SK-N-SH (cell line): Measurements from ENCODE around the gene HIGD1B.

Source experiments
- CTCF ChIP-seq: fragments of 200-600 bp; sonication (generic); IDR thresholded peaks from 2 replicates; pipeline ENCODE4 v1.6.1; 2017; ENCODE audit warnings: antibody characterized with exemption, mild to moderate bottlenecking, moderate library complexity
- REST ChIP-seq: IDR thresholded peaks from 2 replicates; pipeline ENCODE4 v1.6.1; 2012; ENCODE audit warnings: mild to moderate bottlenecking, low read depth, low read length, moderate library complexity

- TF ChIP-seq CTCF (no peak), REST (no peak)
Observed at GRCh38 chr17:44880062-44880461, 32.4 kb downstream of the HIGD1B start.
